Right renal pelvis (tissue), 4 donors: ENCODE data around the gene KCNMA1. TPM values are rescaled to one million over a fixed set of nuclear protein-coding genes. Genes with fewer than 3 reads are reported as not detected.

Source experiments
- DNase-seq, 4 donors: peaks; one replicate each; pipeline ENCODE4 v3.0.0-alpha.2; 2013; ENCODE audit warnings: low read depth in 4 of 4, low spot score in 3 of 4, missing footprints in 1 of 4
- polyA plus RNA-seq, 4 donors: library from polyadenylated mRNA; unstranded; fragments of 120-200 nt; gene quantifications; one replicate each; pipeline ENCODE4 v1.2.1, GENCODE V29; 2013; ENCODE audit not compliant: insufficient read length in 4 of 4

Gene KCNMA1
- polyA plus RNA-seq, 4 donors: 2.9 to 4.8 (median 3.8) TPM

DNA sequence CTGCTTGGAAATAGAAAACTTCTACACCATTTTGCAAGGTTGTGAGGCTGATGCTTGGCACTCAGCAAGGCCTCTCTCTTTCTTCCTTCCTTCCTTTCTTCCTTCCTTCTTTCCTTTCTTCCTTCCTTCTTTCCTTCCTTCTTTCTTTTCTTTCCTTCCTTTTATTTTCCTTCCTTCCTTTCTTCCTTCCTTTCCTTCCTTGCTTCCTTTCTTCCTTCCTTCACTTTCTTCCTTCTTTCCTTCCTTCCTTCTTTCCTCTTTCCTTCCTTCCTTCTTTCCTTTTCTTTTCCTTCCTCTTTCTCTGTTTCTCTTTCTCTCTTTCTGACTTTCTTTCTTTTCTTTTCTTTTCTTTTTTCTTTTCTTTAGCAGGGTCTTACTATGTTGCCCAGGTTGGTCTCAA is 460.4 kb downstream of the KCNMA1 start:
- no peak for DNase-seq

GRCh38 chr10:77176232-77176631 is 461.4 kb downstream of the KCNMA1 start:
- no peak for DNase-seq

- no peak for DNase-seq
Observed at GRCh38 chr10:77175631-77176222, 461.9 kb downstream of the KCNMA1 start.

DNA sequence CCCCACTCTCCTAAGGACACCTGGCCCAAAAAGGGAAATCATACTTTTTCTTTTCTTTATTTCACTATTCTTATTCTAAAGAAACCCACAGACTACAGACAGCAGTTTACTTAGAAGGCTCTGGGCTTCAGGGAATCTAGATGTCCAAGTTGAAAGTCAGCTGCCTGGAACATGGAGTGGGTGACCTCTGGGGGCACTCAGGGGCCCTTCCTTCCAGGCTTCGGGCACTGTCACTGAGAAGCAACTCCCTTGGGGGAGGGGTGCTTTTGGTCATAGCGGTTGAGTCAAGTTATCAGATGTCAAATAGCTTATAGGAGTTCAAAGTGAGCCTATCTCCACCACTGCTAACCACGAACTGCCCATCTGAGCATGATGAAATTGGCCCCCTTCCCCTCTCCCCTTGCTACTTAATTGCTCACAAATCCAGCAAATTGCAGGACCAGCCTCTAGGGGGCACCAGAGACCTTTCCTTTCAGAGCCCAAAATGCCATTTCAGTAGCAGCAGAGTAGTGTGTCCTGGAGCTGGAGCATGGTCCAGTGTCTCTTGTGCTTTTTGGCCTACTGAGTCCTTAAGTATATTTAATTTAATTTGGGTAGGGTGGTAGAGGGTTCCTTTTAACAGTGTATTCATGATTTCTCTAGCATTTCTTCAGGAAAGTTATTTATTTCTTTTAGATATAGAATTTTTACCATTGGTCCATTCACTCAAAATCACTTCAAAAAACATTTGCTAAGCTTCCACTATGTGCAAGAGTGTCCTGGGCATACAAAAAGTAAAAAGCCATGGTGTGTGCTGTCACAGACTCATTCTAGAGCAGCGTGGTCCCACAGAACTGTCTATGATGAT is 463.8 kb downstream of the KCNMA1 start:
- peak; percentile 67 to 74 (median 72) for DNase-seq

GRCh38 chr10:77172086-77172485 is 465.5 kb downstream of the KCNMA1 start:
- DNase-seq: no peak

DNA sequence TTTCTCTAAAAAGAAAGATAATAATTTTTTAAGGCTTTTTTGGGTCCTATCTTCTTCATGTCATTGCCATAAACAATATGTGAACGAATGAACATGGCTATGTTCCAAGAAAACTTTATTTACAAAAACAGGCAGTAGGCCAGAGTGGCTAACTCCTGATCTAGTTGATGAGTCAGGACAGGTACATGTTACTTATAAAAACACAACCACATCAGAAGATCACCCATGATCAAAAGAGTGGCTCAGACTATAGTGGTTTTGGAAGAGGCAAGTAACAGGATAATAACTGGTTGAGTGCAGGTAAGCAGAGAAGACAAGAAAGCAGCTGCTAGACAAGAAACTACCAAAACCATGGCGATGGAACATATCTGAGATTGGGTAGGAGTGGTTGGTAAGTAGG is 468.7 kb downstream of the KCNMA1 start:
- DNase-seq: no peak

GRCh38 chr10:77168161-77168560 is 469.4 kb downstream of the KCNMA1 start:
- no peak for DNase-seq

- DNase-seq: peak; percentile 35 to 55 (median 45)
Observed at GRCh38 chr10:77165445-77166208, 472.0 kb downstream of the KCNMA1 start.

DNA sequence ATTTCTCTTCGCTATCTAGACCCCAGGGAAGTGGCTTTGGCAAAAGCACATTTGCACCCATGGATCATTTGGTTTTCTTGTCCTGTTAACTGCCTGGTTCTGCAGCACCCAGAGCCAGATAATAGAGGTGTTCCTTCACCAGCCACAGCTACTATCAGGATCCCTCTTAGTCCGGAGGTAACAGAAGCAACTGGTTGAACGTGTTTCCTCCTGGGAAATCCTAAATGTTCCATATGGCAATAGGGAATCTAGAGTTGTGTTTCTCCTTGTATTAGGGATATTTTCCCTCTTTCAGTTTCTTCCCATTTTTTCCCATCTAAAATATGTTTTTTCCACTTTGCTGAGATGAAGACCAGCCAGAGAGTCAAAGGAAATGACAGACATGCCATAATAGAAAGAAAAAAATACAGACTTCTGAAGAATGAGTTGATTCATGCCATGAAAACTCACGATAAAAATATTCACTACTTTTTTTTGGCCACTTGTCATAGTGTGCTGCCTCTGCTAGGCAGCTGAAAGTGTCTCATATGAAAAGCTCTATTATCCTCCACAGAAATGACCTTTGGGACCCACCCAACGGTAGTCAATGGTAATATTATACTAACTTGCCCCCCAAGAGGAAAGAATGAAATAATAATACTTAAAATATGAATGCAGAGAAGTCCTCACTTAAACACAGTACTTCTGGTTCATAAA is 472.8 kb downstream of the KCNMA1 start:
- no peak for DNase-seq

GRCh38 chr10:77163670-77164348 is 473.8 kb downstream of the KCNMA1 start:
- no peak for DNase-seq

DNA sequence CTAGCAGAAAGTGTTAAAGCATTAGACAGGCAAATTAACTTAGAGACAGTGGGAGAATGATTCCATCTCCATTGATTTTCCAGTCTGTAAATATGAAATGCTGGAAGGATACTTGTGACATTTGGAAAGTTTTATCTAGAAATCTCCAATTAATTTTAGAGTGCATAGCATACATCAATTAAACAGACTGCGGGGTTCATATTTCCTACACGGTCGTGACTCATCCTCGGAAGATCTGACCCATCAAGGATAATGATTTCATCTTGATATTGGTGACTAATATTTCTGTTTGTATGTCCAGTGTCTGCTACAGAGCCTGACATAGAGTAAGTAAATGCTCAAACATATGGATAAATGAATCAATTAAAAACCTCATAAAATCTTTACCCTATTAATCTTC is 474.9 kb downstream of the KCNMA1 start:
- DNase-seq: no peak

DNA sequence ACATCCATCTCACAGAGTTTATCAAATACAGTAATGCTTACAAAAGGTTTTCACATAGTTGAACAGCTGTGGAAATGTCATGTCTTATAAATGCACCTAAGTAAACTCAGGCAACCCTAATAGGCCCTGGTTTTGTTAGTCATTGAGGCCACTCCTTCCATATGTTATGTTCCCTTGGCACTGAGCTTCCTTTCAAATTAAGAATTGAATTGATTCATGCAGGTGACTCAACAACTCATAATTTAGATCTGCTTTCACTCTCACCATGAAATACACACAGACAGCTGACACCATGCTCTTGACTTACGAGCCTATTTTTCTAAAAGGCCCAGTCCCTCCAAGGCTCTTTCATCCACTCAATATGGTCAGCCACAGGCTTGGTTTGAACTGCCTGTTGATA is 476.9 kb downstream of the KCNMA1 start:
- DNase-seq: no peak

DNA sequence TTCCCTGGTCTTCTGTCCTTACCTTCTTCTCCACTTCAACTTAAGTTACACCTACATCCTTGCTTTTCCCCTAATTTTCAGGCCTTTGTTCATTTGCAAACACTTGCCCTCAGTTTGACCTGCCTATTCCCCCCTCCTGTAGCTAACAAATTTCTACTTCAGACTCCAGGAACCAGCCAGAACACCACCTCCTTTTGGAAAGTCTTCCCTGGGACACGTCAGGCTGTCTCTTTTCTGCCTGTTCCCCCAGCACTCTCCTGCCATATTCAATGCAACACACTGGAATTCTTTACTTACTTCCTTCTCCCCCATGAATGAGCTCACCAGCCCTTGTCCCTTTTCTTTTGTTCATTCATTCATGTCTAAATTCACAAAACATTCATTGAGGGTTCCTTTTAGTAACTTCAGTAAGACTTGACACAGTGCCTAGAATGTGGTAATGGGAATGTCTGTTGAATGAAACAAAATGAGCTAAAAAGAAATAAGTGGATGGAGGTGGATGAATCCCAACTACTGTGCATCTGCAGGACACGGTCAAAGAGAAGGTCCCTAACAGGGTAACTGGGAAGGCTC is 478.0 kb downstream of the KCNMA1 start:
- DNase-seq: no peak

DNA sequence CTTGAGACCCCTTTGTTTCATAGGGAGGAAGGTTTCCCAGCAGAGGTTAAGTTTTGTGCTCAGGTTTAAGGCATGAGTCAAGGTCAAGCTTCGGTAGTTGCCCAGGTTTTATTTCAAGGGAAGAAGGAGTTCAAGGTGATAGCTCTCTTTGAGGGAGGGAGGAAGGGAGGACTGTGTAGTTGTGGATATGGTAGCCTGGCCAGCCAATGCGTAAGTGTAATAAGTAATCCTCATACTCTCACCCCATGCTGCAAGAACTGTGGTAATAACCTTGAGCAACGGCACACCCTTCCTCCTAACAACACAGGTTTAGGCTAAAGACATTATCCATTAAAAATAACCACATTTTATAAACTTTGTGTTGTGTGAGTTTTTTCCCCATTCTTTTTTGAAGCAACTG is 478.9 kb downstream of the KCNMA1 start:
- DNase-seq: no peak

GRCh38 chr10:77157248-77158019 is 480.2 kb downstream of the KCNMA1 start:
- DNase-seq: no peak

- no peak for DNase-seq
Observed at GRCh38 chr10:77156406-77156879, 481.2 kb downstream of the KCNMA1 start.

DNA sequence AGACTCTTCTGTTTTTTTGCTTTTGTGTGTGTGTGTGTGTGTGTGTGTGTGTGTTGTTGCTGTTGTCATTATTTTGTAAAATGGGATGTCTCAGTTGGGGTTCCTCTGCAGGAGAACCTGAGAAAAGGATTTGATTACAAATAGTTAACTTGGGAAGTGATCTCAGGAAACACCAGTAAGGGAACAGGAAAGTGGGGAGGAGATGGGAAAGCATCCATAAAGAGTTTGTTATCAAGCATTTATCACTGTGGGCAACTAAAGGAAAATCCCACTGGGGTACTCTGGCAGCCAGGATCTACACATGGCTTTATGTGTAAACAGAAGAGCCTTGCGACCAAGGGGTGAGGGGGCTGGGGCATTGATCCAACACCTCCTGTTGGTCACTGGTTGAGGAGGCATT is 485.4 kb downstream of the KCNMA1 start:
- no peak for DNase-seq

DNA sequence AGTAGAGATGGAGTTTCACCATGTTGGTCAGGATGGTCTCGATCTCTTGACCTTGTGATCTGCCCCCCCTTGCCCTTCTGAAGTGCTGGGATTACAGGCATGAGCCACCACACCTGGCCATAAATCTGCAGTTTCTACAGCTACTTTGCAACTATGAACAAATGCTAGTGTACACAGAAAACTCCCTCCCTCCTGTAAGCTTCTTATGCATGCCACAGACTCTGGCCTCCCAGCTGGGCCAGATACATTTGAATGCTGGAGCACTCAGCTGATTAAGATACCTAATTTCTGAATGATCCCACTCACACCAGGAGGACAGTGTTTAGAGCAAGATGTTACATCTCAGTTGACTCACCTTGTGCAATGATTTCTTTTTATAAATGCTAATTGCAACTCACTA is 486.2 kb downstream of the KCNMA1 start:
- no peak for DNase-seq

DNA sequence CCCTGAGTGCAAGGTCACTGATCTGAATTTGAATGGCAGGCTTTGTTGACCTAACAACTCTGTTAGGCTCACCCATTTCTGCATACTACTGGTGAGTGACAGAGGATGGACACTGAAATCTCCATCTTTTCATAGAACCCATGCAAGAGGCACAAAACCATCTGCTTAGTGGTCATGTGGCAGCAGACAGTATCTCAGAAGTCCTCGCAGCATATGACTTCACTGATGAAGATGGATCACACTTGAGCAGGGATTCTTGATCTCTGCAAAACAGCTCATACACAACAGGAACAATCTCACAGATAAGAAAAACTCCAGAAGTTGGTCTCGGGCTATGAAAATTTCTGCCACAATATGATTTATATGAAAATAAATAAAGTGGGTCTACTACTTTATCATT is 487.9 kb downstream of the KCNMA1 start:
- no peak for DNase-seq
